ENCODE results near the gene PHLPP1.

The PHLPP1 gene

DNA sequence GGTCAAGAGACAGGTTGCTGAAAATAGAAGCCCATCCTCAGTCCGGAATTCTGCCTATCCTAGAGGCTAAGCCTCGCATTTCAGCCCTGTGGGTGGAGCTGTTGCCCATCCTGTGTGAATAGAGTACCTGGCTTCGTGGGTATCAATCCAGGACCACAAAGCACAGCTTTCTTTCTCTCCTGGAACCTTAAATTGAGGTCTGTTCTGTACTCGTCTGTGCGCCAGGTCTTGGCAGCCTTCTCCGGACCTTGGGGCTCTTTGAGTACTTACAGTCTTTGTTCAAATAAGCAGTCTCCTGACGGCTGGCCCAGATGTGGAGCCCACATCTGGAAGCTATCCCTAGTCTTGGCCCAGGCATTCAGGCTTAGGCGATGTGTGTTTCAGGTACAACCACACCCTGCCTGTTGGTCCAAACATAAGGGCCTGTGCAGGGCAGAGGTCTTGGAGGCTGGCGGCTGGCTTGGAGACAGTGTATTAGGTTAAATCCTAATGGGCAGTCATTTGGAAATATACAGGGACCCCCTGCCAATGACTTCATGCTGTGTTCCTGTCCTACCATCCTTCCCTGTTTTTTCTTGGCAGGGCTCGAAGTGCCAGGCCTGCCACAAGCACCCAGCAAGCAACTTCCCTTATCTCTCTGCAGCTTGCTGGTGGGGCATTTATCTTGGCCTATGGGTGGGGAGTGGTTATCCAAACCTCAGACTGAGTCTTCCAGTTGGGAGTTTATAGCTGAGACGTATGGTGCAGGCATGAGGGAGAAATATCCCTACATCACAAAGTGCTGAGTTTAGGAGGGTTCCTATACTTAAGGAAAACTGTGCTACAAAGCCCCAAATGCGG lies 310.1 kb downstream of the PHLPP1 start:
- no peak for DNase-seq

- DNase-seq: no peak
Measured at GRCh38 chr18:63028380-63028779, 313.0 kb downstream of the PHLPP1 start.
